K562 (cell line): ENCODE results near the gene ESRRG. TPM values are rescaled to one million over a fixed set of nuclear protein-coding genes. Genes with fewer than 3 reads are reported as not detected.

Source experiments
- ATAC-seq: fragments of 200-7000 bp; cut with Tn5 transposase; 3 replicates; pipeline ENCODE4 v1.9.1; 2020; ENCODE audit warnings: moderate library complexity
- BruUV-seq: library from RNA; stranded (reverse); fragments of 400-500 nt; replicated peaks from 2 replicates; lab custom pipeline; 2021; lab: Mats Ljungman, UMichigan
- CTCF ChIA-PET: fragments of 300-600 bp; formaldehyde crosslinking; extraction: SDS; loops from one replicate; lab custom pipeline; 2021; ENCODE audit warnings: low intra/inter-chr PET ratio; lab: Yijun Ruan, JAX
- POLR2A ChIA-PET: fragments of 300-600, 350-650 bp; sonication (Branson Sonifier 250); formaldehyde crosslinking; extraction: SDS; loops from one replicate; lab custom pipeline; 2021; ENCODE audit warnings: antibody characterized with exemption, inconsistent platforms; lab: Yijun Ruan, JAX
- DNase-seq, 4 experiments: peaks; one replicate each; pipeline versions ENCODE4 v3.0.0 to v3.0.0-alpha.2; 2011 to 2018; ENCODE audit warnings: low spot score in 3 of 4, mixed read lengths in 3 of 4; ENCODE audit errors: extremely low read depth in 1 of 4
- FAIRE-seq: peaks from 2 replicates; lab custom pipeline; 2011; peaks lifted over from hg19 to GRCh38; lab: Jason Lieb, UNC
- H2AFZ ChIP-seq: 2 replicates; pipeline ENCODE4 v1.6.0; 2011; ENCODE audit warnings: low read depth, low read length, control low read depth, inconsistent platforms
- H3K27ac ChIP-seq: fragments of 200-600 bp; 3 replicates; pipeline ENCODE4 v1.8.0; 2011; ENCODE audit warnings: low read depth, mild to moderate bottlenecking, control low read depth, inconsistent platforms, low read length, moderate library complexity, mixed read lengths; ENCODE audit errors: extremely low read depth
- H3K27me3 ChIP-seq, 2 experiments: fragments of 300-600 bp in 1 of 2; 2 replicates in 1 of 2; 3 replicates in 1 of 2; pipeline versions ENCODE4 v1.6.0 to v1.8.0; 2011; ENCODE audit warnings: inconsistent platforms in 2 of 2, low read length in 2 of 2, mild to moderate bottlenecking in 1 of 2, mixed read lengths in 1 of 2, moderate library complexity in 1 of 2; ENCODE audit not compliant: control insufficient read depth in 2 of 2, insufficient read depth in 2 of 2
- H3K36me3 ChIP-seq: fragments of 300-600 bp; 3 replicates; pipeline ENCODE4 v1.8.0; 2011; ENCODE audit warnings: mild to moderate bottlenecking, low read length, inconsistent platforms; ENCODE audit not compliant: control insufficient read depth, insufficient read depth
- H3K4me1 ChIP-seq, 2 experiments: fragments of 200-600 bp in 1 of 2; replicated peaks in 1 of 2; 2 replicates in 1 of 2; 3 replicates in 1 of 2; pipeline versions ENCODE4 v1.5.1 to v1.8.0; 2011; ENCODE audit warnings: inconsistent platforms in 2 of 2, low read length in 2 of 2, mild to moderate bottlenecking in 1 of 2, mixed read lengths in 1 of 2, moderate library complexity in 1 of 2; ENCODE audit not compliant: control insufficient read depth in 2 of 2, insufficient read depth in 2 of 2
- H3K4me2 ChIP-seq: 2 replicates; pipeline ENCODE4 v1.6.1; 2011; ENCODE audit warnings: low read length, control low read depth, inconsistent platforms, mixed read lengths; ENCODE audit not compliant: insufficient read depth
- H3K4me3 ChIP-seq: fragments of 200-600 bp; sonication (generic), shearing (Covaris generic); 2 replicates; pipeline ENCODE4 v1.5.1; 2016; ENCODE audit warnings: control low read depth, inconsistent platforms
- H3K79me2 ChIP-seq: fragments of 200-600 bp; 3 replicates; pipeline ENCODE4 v1.8.0; 2011; ENCODE audit warnings: low read length, inconsistent platforms; ENCODE audit not compliant: control insufficient read depth, insufficient read depth
- H3K9ac ChIP-seq, 2 experiments: 2 replicates each; pipeline versions ENCODE4 v1.6.0 to v1.6.1; 2011; ENCODE audit warnings: low read depth in 2 of 2, low read length in 2 of 2, control low read depth in 1 of 2, inconsistent platforms in 1 of 2, mild to moderate bottlenecking in 1 of 2, mixed read lengths in 1 of 2; ENCODE audit not compliant: insufficient read depth in 1 of 2
- H3K9me1 ChIP-seq: one replicate; pipeline ENCODE4 v1.6.0; 2011; ENCODE audit warnings: inconsistent platforms, mild to moderate bottlenecking, low read length, moderate library complexity; ENCODE audit not compliant: control insufficient read depth, insufficient read depth
- H3K9me3 ChIP-seq: replicated peaks from 2 replicates; pipeline ENCODE4 v1.5.1; 2011; ENCODE audit warnings: low read depth, low read length, inconsistent platforms; ENCODE audit not compliant: control insufficient read depth, insufficient read depth
- H4K20me1 ChIP-seq: replicated peaks from 2 replicates; pipeline ENCODE4 v1.6.1; 2011; ENCODE audit warnings: low read length, inconsistent platforms, mixed read lengths; ENCODE audit not compliant: control insufficient read depth, insufficient read depth
- ILK ChIP-seq: fragments of 450-650 bp; IDR thresholded peaks from 2 replicates; pipeline ENCODE4 v1.6.1; 2016; ENCODE audit warnings: missing genetic modification characterization, low read depth, mild to moderate bottlenecking, missing compliant biosample characterization, moderate library complexity, borderline replicate concordance
- NR3C1 ChIP-seq: sonication (generic); formaldehyde crosslinking; IDR thresholded peaks from 2 replicates; pipeline ENCODE4 v1.8.1; 2022; ENCODE audit warnings: missing genetic modification reagents
- XRCC5 ChIP-seq: fragments of 200-400 bp; formaldehyde crosslinking; IDR thresholded peaks from 2 replicates; pipeline ENCODE4 v1.6.1; 2017; ENCODE audit warnings: low read depth, mild to moderate bottlenecking, low read length
- ZNF79 ChIP-seq: fragments of 250-450 bp; sonication (Bioruptor Pico); IDR thresholded peaks from 2 replicates; pipeline ENCODE4 v1.4.0; 2020; ENCODE audit warnings: low read depth, mild to moderate bottlenecking, moderate library complexity
- WGBS: fragments of 100-300 bp; shearing (Covaris generic); methylation state at CpG from one replicate; pipeline ENCODE4 v1.1.6; 2016; ENCODE audit warnings: low coverage, mixed read lengths; ENCODE audit not compliant: insufficient coverage; ENCODE audit errors: missing lambda C conversion rate; 5-methylcytosine and 5-hydroxymethylcytosine counted together
- in situ Hi-C: fragments of 300-500 bp; cut with MboI; formaldehyde crosslinking; loops from 4 replicates; pipeline ENCODE4 v1.15.0; 2018; ENCODE audit warnings: inconsistent platforms, mixed read lengths
- intact Hi-C: fragments of 100-400 bp; cut with micrococcal nuclease; formaldehyde crosslinking; loops from 2 replicates; pipeline ENCODE4 v1.14.2; 2022
- polyA plus RNA-seq, 8 experiments: library from polyadenylated mRNA; depleted of rRNA in 4 of 8; stranded (reverse) in 5 of 8; unstranded in 3 of 8; fragments of >200 nt; fragmentation: Nextera tagmentation in 2 of 8; fragmentation: Illumina TruSeq in 1 of 8; extraction: Ambion mirVana in 2 of 8; extraction: Trizol in 1 of 8; gene quantifications; 2 replicates each; pipeline versions ENCODE4 v1.2.1 to v1.2.3, GENCODE V29; 2011 to 2014; ENCODE audit warnings: inconsistent platforms in 1 of 8, missing spikeins in 1 of 8
- total RNA-seq, 7 experiments: library from RNA; depleted of rRNA in 6 of 7; stranded (reverse); fragments of >200 nt in 6 of 7; fragmentation: Illumina TruSeq in 2 of 7; extraction: Trizol in 2 of 7; gene quantifications; 2 replicates each; pipeline versions ENCODE4 v1.2.1 to v1.2.3, GENCODE V29; 2011 to 2021; ENCODE audit warnings: low replicate concordance in 1 of 7
- TF ChIP-seq, protein P1 (sequence below): fragments of 450-650 bp; IDR thresholded peaks from 2 replicates; pipeline ENCODE4 v1.6.1; 2016; ENCODE audit warnings: low read depth, mild to moderate bottlenecking, moderate library complexity
- TF ChIP-seq, protein P2 (sequence below): fragments of 450-650 bp; formaldehyde crosslinking; IDR thresholded peaks from 2 replicates; pipeline ENCODE4 v1.4.0; 2020; ENCODE audit warnings: mild to moderate bottlenecking, moderate library complexity
- TF ChIP-seq, protein P3 (sequence below): sonication (generic); formaldehyde crosslinking; IDR thresholded peaks from 2 replicates; pipeline ENCODE4 v1.8.0; 2022; ENCODE audit warnings: mild to moderate bottlenecking, low read depth, missing genetic modification reagents

ESRRG gene
- total and polyA plus RNA-seq, 9 of the 15 experiments (the other 6 are each of a cell fraction or from before 2014, with no cell fraction given), result not detected

DNA sequence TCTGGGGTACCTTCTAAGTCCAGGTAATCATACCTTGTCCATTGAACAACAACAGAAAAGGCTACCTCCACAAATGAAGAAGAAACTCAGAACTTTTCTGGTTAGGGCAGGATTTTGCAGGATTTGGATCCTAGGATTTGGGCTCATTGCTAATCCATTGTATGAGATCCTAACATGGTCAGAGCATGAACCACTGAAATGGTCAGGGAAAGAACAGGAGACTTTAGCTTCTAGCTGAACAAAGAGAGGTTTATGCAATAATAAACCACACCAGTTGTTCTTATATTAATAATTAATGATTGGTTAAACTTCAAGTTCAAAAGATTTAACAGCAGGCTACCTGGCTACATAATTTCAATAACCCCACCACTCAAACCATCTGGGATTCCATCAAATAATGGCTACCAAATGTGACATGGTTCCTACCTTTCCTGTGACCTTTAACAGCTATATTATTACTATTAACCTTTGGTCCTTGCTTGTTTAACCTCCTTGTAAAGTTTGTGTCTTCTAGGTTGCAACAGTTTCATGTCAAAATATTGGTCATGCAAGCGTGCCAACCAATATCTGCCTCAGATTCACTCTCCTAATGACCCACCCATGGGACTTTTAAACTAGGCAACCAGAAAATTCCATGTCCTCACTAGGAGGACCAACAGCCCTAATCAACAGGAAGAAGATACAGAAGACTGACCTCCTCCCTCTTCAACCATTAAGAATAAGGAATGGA is 239.4 kb downstream of the ESRRG start:
- no peaks in the 10 kb centered on the region for H3K27me3 ChIP-seq
- ChIA-PET POLR2A (no interaction called here), CTCF (no interaction called here)
- no peak overlapping the region for H3K9ac ChIP-seq
- H3K4me2 ChIP-seq, result no peak overlapping the region
- H3K4me1 ChIP-seq, result no peaks in the 10 kb centered on the region
- H4K20me1 ChIP-seq, result no peaks in the 10 kb centered on the region
- ATAC-seq, result no peak
- intact Hi-C loops (no loop called here), in situ Hi-C loops (no loop called here)
- TF ChIP-seq, protein P1, sequence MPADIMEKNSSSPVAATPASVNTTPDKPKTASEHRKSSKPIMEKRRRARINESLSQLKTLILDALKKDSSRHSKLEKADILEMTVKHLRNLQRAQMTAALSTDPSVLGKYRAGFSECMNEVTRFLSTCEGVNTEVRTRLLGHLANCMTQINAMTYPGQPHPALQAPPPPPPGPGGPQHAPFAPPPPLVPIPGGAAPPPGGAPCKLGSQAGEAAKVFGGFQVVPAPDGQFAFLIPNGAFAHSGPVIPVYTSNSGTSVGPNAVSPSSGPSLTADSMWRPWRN, result no peak
- TF ChIP-seq XRCC5, result no peak
- no peak for TF ChIP-seq NR3C1 (CRISPR knock-in tag)
- DNase-seq, result no peak
- H3K9me3 ChIP-seq, result no peaks in the 10 kb centered on the region
- H2AFZ ChIP-seq, result no peak overlapping the region
- no TSS peak for BruUV-seq
- 0% methylated on average over 1 of the region's 1 CpG for WGBS
- no peaks in the 10 kb centered on the region for H3K79me2 ChIP-seq
- no peaks in the 10 kb centered on the region for H3K9me1 ChIP-seq
- no peak for FAIRE-seq
- H3K27ac ChIP-seq, result no peak overlapping the region
- H3K36me3 ChIP-seq, result no peaks in the 10 kb centered on the region
- no peak overlapping the region for H3K4me3 ChIP-seq

DNA sequence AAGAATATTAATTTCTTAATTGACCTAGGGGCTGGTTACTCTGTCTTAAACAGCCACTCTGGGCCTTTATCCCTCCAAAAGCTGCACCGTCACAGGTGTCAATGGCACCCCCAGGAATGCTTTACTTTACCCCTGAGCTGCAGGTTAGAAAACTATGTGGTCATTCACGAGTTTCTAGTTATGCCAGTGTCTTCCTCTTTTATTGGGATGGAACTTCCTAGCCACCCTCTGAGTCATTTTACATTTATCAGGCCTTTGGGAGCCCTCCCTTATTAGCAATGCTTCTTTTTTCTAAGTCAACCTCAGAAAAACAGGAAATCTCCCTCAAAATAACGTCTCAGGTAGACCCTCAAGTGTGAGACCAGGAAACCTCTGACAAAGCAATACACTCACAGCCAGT is 240.6 kb downstream of the ESRRG start:
- DNase-seq, result no peak
- Histone ChIP-seq H3K9me1 (no peaks in the 10 kb centered on the region), H3K4me3 (no peak overlapping the region), H3K4me2 (no peak overlapping the region), H3K27ac (no peak overlapping the region)
- 2% methylated on average over 3 of the region's 3 CpGs for WGBS
- intact Hi-C loops, result no loop called here
- TF ChIP-seq, protein P2, sequence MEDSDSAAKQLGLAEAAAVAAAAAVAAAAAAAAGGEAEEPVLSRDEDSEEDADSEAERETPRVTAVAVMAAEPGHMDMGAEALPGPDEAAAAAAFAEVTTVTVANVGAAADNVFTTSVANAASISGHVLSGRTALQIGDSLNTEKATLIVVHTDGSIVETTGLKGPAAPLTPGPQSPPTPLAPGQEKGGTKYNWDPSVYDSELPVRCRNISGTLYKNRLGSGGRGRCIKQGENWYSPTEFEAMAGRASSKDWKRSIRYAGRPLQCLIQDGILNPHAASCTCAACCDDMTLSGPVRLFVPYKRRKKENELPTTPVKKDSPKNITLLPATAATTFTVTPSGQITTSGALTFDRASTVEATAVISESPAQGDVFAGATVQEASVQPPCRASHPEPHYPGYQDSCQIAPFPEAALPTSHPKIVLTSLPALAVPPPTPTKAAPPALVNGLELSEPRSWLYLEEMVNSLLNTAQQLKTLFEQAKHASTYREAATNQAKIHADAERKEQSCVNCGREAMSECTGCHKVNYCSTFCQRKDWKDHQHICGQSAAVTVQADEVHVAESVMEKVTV (CRISPR knock-in tag), result no peak
- TF ChIP-seq ZNF79 (CRISPR knock-in tag) (no peak), ILK (tag) (no peak)
- TF ChIP-seq, protein P3, sequence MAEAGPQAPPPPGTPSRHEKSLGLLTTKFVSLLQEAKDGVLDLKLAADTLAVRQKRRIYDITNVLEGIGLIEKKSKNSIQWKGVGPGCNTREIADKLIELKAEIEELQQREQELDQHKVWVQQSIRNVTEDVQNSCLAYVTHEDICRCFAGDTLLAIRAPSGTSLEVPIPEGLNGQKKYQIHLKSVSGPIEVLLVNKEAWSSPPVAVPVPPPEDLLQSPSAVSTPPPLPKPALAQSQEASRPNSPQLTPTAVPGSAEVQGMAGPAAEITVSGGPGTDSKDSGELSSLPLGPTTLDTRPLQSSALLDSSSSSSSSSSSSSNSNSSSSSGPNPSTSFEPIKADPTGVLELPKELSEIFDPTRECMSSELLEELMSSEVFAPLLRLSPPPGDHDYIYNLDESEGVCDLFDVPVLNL (CRISPR knock-in tag), result no peak
- TF ChIP-seq, all 486 proteins: peak for 0
- Histone ChIP-seq H3K79me2 (no peaks in the 10 kb centered on the region), H3K36me3 (no peaks in the 10 kb centered on the region), H4K20me1 (no peaks in the 10 kb centered on the region), H3K27me3 (no peaks in the 10 kb centered on the region), H3K9me3 (no peaks in the 10 kb centered on the region; the same call in 1 of the 2 replicates), H2AFZ (no peak overlapping the region), H3K4me1 (no peaks in the 10 kb centered on the region), H3K9ac (no peak overlapping the region)
- no peak for ATAC-seq
- ChIA-PET CTCF (no interaction called here), POLR2A (no interaction called here)
- in situ Hi-C loops, result no loop called here
- no peak for FAIRE-seq
- BruUV-seq, result no TSS peak
